Fibroblast of lung (primary cell): ENCODE data around the gene FAAP100. TPM values are rescaled to one million over a fixed set of nuclear protein-coding genes. Genes with fewer than 3 reads are reported as not detected.
A peak's percentile ranks its signal among the peaks of the same experiment; 100 is the strongest.

Source experiments
- DNase-seq, 2 donors: peaks; one replicate each; pipeline versions ENCODE4 v3.0.0 to v3.0.0-alpha.2; 2010; ENCODE audit warnings: low read depth in 2 of 2
- H2AFZ ChIP-seq: 2 replicates; pipeline ENCODE4 v1.5.1; 2012; ENCODE audit warnings: low read length, control low read depth, inconsistent platforms
- H3K27ac ChIP-seq: 2 replicates; pipeline ENCODE4 v1.5.1; 2011; ENCODE audit warnings: low read length, control low read depth; ENCODE audit not compliant: insufficient read depth
- H3K27me3 ChIP-seq: 2 replicates; pipeline ENCODE4 v1.5.1; 2011; ENCODE audit warnings: mild to moderate bottlenecking, low read length; ENCODE audit not compliant: control insufficient read depth, insufficient read depth
- H3K36me3 ChIP-seq: 2 replicates; pipeline ENCODE4 v1.5.1; 2011; ENCODE audit warnings: low read length; ENCODE audit not compliant: control insufficient read depth, insufficient read depth
- H3K4me1 ChIP-seq: 2 replicates; pipeline ENCODE4 v1.5.1; 2011; ENCODE audit warnings: low read length; ENCODE audit not compliant: control insufficient read depth, insufficient read depth; ENCODE audit errors: extremely low read depth
- H3K4me2 ChIP-seq: 2 replicates; pipeline ENCODE4 v1.5.1; 2011; ENCODE audit warnings: low read length, control low read depth; ENCODE audit not compliant: insufficient read depth; ENCODE audit errors: extremely low read depth
- H3K4me3 ChIP-seq, 4 experiments: fragments of 200-600 bp in 1 of 4; sonication (generic) in 1 of 4; replicated peaks in 1 of 4; 2 replicates each; pipeline ENCODE4 v1.5.1; 2011 to 2016; ENCODE audit warnings: low read length in 4 of 4, low read depth in 3 of 4, mild to moderate bottlenecking in 3 of 4, control low read depth in 2 of 4, inconsistent platforms in 1 of 4, mixed read lengths in 1 of 4; ENCODE audit not compliant: insufficient read depth in 1 of 4; ENCODE audit errors: control extremely low read depth in 1 of 4
- H3K79me2 ChIP-seq: 2 replicates; pipeline ENCODE4 v1.5.1; 2012; ENCODE audit warnings: mild to moderate bottlenecking, low read length, inconsistent platforms; ENCODE audit not compliant: control insufficient read depth, insufficient read depth
- H3K9ac ChIP-seq: 2 replicates; pipeline ENCODE4 v1.5.1; 2011; ENCODE audit warnings: mild to moderate bottlenecking, low read length, control low read depth; ENCODE audit not compliant: insufficient read depth
- H3K9me3 ChIP-seq: 2 replicates; pipeline ENCODE4 v1.5.1; 2012; ENCODE audit warnings: low read depth, low read length; ENCODE audit not compliant: control insufficient read depth, insufficient read depth
- H4K20me1 ChIP-seq: 2 replicates; pipeline ENCODE4 v1.5.1; 2011; ENCODE audit warnings: low read length; ENCODE audit not compliant: control insufficient read depth, insufficient read depth; ENCODE audit errors: extremely low read depth
- CTCF ChIP-seq, 2 donors: IDR thresholded peaks in 1 of 2; conservative IDR thresholded peaks in 1 of 2; 1 replicate in 1 of 2; 2 replicates in 1 of 2; pipeline ENCODE4 v1.5.1; 2011 to 2012; ENCODE audit warnings: low read length in 2 of 2, control low read depth in 1 of 2, inconsistent platforms in 1 of 2, low read depth in 1 of 2, mild to moderate bottlenecking in 1 of 2
- EZH2 ChIP-seq: IDR thresholded peaks from 2 replicates; pipeline ENCODE4 v1.5.1; 2012; ENCODE audit warnings: low read length, control low read depth, mild to moderate bottlenecking; ENCODE audit errors: missing control alignments
- polyA plus RNA-seq, 2 donors: library from polyadenylated mRNA; depleted of rRNA in 1 of 2; stranded (reverse) in 1 of 2; unstranded in 1 of 2; fragments of >200 nt; gene quantifications; 2 replicates each; pipeline ENCODE4 v1.2.1, GENCODE V29; 2011 to 2012; ENCODE audit warnings: missing spikeins in 1 of 2
- total RNA-seq: library from RNA; depleted of rRNA; stranded (reverse); fragments of >200 nt; gene quantifications from 2 replicates; pipeline ENCODE4 v1.2.1, GENCODE V29; 2014

FAAP100 gene
- total and polyA plus RNA-seq, 2 donors (not counting 1 experiment from before 2014, with no cell fraction given), result 6.7 to 10.4 TPM

- Histone ChIP-seq H3K4me3 (no peak within 1 kb of the TSS), H3K9ac (no peak within 1 kb of the TSS), H3K4me2 (no peak within 1 kb of the TSS), H3K27ac (no peak within 1 kb of the TSS), H3K36me3 (no peaks in the 10 kb centered on the region), H3K9me3 (no peaks in the 10 kb centered on the region), H2AFZ (no peak within 1 kb of the TSS), H3K4me1 (peaks cover 2% of the 10 kb centered on the region), H4K20me1 (no peaks in the 10 kb centered on the region), H3K27me3 (peaks cover 4% of the 10 kb centered on the region), H3K79me2 (no peaks in the 10 kb centered on the region)
- no peak for DNase-seq
- TF ChIP-seq CTCF (conservative IDR thresholded peaks at IDR 0.05 in 1 of 2, IDR thresholded peaks at IDR 0.05 in 1 of 2; ENCODE audit: low read depth in 1 of 2, low read length in 2 of 2) (peak; percentile 5 to 9), EZH2 (no peak)
Observed at GRCh38 chr17:81527591-81528383, 24.4 kb downstream of the FAAP100 start, which contains the start of gene FSCN2. TSS of gene FSCN2 (plus strand) at chr17:81528377. CDS start at chr17:81528532, 155 bp downstream.

- H3K36me3 ChIP-seq, result no peaks in the 10 kb centered on the region
- H3K27me3 ChIP-seq, result peaks cover 4% of the 10 kb centered on the region
- H3K4me1 ChIP-seq, result peaks cover 2% of the 10 kb centered on the region
- no peaks in the 10 kb centered on the region for H3K79me2 ChIP-seq
- no peak overlapping the region for H3K4me3 ChIP-seq
- no peaks in the 10 kb centered on the region for H3K9me3 ChIP-seq
- H2AFZ ChIP-seq, result no peak overlapping the region
- H3K9ac ChIP-seq, result no peak overlapping the region
- H4K20me1 ChIP-seq, result no peaks in the 10 kb centered on the region
- H3K4me2 ChIP-seq, result no peak overlapping the region
- TF ChIP-seq EZH2 (no peak), CTCF (conservative IDR thresholded peaks at IDR 0.05 in 1 of 2, IDR thresholded peaks at IDR 0.05 in 1 of 2; ENCODE audit: low read depth in 1 of 2, low read length in 2 of 2) (no peak)
- H3K27ac ChIP-seq, result no peak overlapping the region
- DNase-seq, result no peak
Observed at GRCh38 chr17:81526662-81527571, 25.2 kb downstream of the FAAP100 start.

GRCh38 chr17:81524865-81525159 lies 27.3 kb downstream of the FAAP100 start:
- no peak for TF ChIP-seq CTCF (conservative IDR thresholded peaks at IDR 0.05 in 1 of 2, IDR thresholded peaks at IDR 0.05 in 1 of 2; ENCODE audit: low read depth in 1 of 2, low read length in 2 of 2)
- TF ChIP-seq EZH2, result no peak
- no peak overlapping the region for H3K4me2 ChIP-seq

More at GRCh38 chr17:81524865-81525159, 27.3 kb downstream of the FAAP100 start:
- H3K79me2 ChIP-seq, result no peaks in the 10 kb centered on the region
- H3K4me1 ChIP-seq, result peaks cover 2% of the 10 kb centered on the region
- H3K27ac ChIP-seq, result no peak overlapping the region
- peaks cover 4% of the 10 kb centered on the region for H3K27me3 ChIP-seq
- H4K20me1 ChIP-seq, result no peaks in the 10 kb centered on the region
- H3K4me3 ChIP-seq, result no peak overlapping the region
- no peak for DNase-seq
- no peaks in the 10 kb centered on the region for H3K9me3 ChIP-seq
- H3K36me3 ChIP-seq, result no peaks in the 10 kb centered on the region
- H2AFZ ChIP-seq, result no peak overlapping the region
- H3K9ac ChIP-seq, result no peak overlapping the region
